ENCODE measurements around the gene SMCO4.

SMCO4 gene

GRCh38 chr11:93498641-93499040, 44.5 kb downstream of the SMCO4 start:
- no peak for DNase-seq

DNA sequence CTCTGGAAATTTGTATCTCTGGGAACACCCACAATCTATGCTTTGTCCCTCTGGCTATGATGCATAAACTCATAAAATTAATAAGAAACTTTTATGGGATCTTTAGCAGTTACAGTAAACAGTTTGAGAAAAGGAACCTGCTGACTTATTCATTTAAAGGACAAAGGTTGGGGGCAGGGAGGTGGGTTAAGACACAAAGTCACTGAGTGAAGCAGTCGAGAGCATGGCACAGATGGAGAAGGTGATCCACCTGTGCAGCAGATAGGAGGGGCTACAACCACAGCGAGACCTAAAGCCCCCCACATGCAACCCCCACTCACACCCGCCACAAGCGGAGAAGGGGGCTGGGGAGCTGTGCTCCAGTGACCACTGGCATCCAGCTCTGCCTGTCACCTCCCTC, 45.0 kb downstream of the SMCO4 start:
- no peak for DNase-seq

DNA sequence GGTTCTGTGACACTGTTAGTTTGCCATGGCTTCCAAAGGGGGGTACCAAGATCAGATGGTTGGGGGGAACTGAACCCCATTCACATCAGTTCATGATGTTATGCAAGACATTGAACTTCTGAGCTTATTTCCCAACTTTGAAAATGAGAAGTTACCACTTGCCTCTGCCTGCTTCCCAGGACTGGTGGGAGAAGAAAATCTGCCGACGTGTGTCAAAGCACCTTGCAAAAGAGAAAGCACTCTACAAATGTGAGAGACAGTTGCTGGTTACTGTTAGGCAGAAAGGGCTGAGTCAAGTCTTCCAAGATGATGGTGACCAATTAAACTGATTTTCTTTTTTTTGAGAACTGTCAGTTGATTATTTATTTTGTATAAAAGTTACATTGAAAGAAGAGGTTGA, 45.6 kb downstream of the SMCO4 start:
- DNase-seq = no peak

DNA sequence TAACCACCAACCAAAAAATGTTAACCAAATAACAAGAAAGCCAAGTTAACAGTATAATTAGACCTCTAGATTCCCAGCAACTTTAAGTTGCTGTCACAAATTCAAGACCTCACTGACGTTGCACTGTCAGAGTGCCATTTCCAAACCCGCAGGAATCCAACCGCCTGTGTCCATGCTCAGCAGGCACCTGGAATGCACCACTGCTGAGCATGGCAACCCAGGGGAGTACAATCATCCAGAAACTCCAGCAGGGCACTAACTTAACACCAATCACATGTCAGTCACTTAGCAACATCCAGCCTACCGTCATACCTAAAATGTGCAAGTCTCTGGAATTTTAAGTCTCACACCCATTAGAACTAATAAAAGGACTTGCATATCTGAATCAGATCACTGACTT, 48.8 kb downstream of the SMCO4 start:
- DNase-seq = no peak

DNA sequence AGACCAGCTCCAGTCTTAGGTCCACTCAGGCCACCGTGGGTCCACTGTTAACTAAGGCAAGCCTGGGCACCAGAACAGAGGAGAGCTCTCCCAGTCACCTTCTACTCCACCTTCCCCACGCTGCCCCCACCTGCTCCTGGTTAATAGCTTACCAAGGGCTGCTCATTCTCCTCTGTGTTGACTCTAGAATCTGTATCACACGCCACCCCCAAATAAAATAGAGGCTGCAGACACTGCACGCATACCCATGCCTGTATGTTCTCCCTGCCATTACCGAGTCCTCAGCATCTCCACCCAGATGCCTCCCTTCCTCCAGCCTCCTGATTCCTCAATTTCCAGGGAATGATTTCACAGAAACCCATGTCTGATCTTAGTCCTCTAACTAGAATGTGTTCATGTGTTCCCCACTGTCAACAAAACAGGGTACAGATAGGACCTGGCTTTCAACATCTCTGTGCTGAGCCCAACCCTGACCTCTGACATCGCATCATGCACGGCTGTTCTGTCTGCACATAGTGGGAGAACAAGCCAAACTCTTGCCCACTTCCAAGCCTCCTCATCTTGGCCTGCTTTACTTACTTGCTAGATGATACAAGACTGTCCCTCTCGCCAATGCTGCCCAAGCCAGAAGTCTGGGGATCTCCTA, 49.8 kb downstream of the SMCO4 start:
- DNase-seq = no peak

- DNase-seq = no peak
These were observed 50.5 kb downstream of the SMCO4 start for GRCh38 chr11:93492464-93493251.

- DNase-seq = no peak
These were observed 51.2 kb downstream of the SMCO4 start for GRCh38 chr11:93491973-93492372.

DNA sequence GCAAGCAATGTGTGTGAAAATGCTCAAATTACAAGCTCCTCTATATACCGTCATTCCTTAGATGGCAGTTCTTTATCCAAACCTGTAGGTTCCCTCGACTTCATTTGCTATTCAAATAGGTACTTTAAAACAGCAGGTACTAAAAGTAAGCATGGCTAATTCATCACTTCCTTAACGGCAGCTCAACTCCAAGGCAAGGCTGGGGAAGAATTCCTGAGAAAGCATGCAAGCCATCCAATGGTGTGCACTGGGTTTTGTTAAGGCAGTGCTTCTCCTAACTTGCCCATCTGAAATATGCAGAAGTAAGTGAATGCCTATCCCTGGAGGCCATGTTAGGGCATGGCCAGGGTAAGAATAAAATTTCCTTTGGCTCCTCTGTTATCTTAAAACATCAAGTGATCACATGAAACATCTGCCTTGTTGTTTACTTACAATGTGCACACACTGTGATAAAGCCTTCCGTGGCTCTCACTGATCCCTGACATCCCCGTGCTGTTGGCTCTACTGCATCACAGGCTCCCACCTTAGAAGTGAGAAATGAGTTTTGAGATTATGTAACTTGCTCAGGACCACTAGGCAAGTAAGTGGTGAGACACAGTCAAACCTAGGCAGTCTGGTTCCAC, 52.1 kb downstream of the SMCO4 start:
- no peak for DNase-seq

DNA sequence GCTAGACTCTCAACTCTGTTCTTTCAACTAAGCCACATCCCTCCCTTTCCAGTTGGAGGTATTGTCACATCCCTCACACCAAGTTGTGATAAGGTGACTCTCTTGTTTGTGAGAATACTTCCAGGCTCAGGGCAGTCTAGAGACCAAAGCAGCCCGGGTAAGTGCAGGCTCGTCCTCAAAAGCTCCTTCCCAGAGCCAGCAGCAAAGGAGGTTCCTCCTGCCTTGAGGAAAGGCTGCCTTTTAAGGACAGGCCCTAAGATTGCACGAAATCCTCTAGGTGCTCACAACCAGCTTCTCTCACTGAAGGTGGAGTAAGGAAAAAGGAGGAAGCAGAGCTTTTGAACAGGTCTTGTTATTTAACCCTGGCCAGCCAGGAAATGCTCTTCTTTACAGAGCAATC, 53.4 kb downstream of the SMCO4 start:
- DNase-seq = no peak

DNA sequence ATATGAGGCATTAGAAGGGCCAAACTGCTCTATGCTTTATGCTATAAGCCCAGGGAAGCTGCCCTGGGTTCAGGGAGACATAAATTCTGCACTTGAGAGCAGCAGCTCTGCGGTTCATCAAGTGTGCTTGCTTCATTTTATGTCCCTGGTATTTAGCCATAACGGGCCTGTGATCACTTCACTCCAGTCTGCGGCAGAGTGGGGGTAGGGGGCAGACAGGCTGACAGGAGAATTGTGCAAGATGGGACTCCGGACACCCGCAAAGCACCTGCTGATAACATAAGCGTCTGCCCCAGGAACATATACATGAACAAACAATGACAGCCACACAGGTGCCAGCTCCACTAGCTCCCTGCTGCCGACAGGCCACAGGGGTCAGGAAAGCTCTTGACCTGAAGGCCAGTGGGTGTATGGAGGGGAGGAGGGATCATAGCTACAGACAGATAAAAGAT, 56.1 kb downstream of the SMCO4 start:
- no peak for DNase-seq

DNA sequence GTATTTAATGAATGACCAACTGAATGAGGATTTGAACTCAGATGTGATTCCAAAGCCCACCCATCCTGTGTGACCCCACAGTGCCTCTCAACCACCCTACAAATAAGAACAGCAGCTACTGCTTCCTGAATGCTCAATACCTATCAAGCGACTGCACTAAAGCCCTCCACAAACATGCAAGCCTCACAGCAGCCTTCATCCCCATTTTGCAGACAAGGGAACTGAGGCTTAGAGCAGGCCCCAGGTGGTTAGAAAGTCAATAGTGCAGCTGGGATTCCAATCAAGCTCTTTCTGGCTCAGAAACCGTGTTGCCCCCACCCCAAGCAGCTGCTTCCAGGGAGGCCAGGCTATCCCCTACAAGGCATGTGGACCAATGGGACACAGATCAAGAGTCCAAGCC, 57.2 kb downstream of the SMCO4 start:
- DNase-seq = no peak

DNA sequence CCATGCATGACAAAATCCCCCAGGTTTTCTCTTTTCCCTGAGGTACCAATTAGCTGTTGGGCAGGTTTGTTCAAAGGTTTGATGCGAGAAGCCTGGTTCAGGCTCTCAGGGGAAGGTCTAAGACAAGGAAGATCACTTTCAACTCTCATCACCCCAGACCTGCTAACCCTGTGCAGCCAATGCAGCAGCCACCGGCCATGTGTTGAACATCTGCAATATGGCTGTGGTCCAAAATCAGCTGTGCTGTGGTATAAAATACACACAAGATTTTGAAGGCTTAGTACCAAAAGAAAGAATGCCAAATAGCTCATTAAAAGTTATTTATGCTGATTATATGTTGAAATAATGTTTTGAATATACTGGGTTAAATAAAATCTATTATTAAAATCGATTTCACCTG, 58.5 kb downstream of the SMCO4 start:
- DNase-seq = no peak

GRCh38 chr11:93482556-93482955, 60.6 kb downstream of the SMCO4 start:
- DNase-seq = no peak

GRCh38 chr11:93481696-93482095, 61.5 kb downstream of the SMCO4 start:
- no peak for DNase-seq

GRCh38 chr11:93481279-93481678, 61.9 kb downstream of the SMCO4 start:
- DNase-seq = no peak

GRCh38 chr11:93480756-93481155, 62.4 kb downstream of the SMCO4 start:
- DNase-seq = no peak

GRCh38 chr11:93480256-93480655, 62.9 kb downstream of the SMCO4 start:
- no peak for DNase-seq

- no peak for DNase-seq
These were observed 64.3 kb downstream of the SMCO4 start for GRCh38 chr11:93478841-93479240.

- DNase-seq = no peak
These were observed 65.4 kb downstream of the SMCO4 start for GRCh38 chr11:93477684-93478234.

DNA sequence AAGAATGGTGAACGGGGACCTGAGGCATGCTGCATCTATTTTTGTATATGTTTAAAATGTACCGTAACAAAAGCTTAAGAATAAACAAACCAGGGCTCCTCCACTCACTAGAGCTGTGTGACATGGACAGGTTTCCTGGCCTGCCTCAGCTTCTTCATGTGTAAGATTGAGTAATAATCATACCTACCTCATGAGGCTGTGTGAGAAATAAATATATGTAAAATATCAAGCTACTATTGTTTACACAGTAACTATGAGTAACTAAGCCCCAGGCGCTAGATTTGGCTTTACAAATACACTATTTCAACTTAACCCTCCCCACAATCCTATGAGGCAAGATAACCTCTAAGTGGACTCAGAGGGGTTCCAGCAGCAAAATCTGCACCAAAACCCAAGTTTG, 66.4 kb downstream of the SMCO4 start:
- no peak for DNase-seq

GRCh38 chr11:93474123-93474522, 69.1 kb downstream of the SMCO4 start:
- no peak for DNase-seq

- DNase-seq = no peak
These were observed 74.9 kb downstream of the SMCO4 start for GRCh38 chr11:93468290-93468689.

DNA sequence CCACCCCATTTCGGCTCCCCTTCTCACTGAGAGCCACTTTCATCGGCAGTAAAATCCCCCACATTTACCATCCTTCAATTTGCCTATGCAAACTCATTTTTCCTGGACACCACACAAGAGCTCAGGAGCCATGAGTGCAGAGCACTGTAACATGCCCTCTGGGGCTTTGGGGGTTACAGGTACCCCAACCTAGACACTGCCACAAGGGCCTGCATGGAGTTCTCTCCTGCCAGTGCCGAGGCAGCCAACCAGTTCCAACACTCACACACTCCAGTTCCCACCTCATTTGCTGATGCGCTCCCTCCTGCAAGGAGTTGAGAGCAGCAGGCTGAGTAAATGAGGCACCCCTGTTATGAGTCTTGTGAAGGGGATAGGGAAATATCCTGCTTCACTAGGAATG, 76.1 kb downstream of the SMCO4 start:
- DNase-seq = no peak
